HG03460 (cell line): ENCODE data around the gene CC2D2A.

Experiments
- ATAC-seq: cut with Tn5 transposase; IDR thresholded peaks from one replicate; pipeline ENCODE4 v1.9.1; 2021; ENCODE audit not compliant: unreplicated experiment

The CC2D2A gene

DNA sequence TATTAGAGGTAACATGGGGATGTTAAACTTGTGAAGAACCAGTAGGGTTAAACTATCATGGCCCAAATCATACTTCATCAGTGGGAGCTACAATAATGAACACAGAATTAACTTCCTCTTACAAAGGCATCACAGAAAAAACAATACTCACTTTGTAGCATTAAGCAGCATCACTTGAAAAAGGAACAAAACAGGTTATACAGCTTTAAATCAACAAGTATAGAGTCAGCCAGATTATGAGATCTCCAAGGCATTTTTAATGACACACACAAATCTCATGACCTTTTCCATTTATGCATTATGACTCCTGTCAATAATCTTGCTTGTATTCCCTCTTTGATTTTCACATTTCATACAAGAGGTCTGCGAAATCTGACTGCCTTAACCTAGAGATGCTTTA lies 167.1 kb downstream of the CC2D2A start:
- no peak for ATAC-seq

DNA sequence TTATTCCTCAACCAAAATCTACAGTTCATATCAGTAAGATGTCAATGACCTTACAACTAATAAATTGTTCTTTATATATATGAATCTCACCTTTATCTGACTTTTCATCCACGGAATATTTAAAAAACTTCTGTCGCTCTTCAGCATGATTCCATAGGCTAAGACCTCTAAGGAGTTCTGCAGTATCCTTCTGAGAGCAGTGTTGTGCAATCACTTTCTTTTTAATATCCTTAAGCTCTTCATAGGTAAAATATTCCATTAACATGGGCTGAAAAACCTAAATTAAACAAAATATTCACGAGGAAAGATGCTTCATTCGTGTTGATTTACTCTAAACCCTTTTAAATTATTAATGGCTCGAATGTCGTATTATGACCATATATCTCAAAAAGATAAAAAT lies 168.7 kb downstream of the CC2D2A start:
- ATAC-seq = no peak

DNA sequence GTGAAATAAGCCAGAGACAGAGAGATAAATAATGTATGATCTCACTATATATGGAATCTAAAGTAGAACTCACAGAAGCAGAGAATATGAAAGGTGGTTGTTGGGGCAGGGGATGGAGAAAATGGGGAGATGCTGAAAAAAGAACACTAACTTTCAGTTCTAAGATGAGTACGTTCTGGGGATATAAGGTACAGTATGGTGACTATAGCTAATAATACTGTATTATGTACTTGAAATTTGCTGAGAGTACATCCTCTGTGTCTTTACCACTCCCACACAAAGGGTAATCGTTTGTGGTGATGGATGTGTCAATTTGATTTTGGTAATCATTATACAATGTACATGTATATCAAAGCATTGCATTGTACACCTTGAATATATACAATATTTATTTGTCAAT lies 178.9 kb downstream of the CC2D2A start:
- no peak for ATAC-seq

DNA sequence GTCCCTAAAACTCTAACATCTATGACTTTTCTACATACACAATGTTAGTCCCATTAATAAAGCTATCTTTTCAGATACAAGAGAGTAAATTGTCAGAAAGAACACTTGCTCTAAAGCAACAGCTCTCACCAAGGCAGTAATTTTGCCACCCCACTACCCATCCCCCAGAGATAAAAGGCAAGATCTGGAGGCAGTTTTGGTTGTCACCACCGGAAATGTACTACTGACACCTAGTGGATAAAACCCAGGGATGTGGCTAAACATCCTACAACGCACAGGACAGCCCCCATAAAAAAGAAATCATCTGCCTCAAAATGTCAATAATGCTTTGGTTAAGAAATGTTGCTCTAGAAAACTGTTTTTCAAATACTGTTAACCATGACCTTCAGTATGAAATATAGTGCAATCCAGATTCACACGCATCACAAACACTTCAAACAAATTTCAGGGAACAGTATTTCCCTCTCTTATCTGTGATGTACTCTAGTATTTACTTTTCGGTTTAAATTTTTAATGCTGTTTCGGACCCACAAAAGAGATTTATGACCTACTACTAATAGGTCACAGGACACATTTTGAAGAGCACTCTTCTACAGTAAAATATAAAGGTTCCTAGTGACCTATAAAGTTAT lies 180.3 kb downstream of the CC2D2A start:
- ATAC-seq = peak; percentile 46
